Heart right ventricle (tissue), 16 donors: Measurements from ENCODE around the gene EPS8L2. TPM values are rescaled to one million over a fixed set of nuclear protein-coding genes. Genes with fewer than 3 reads are reported as not detected.

ENCODE experiments used
- ATAC-seq, 8 donors: fragments of 200-7000 bp; cut with Tn5 transposase; one replicate each; pipeline ENCODE4 v1.9.1; 2020; ENCODE audit warnings: mild to moderate bottlenecking in 8 of 8, moderate library complexity in 8 of 8, moderate number of reproducible peaks in 1 of 8
- DNase-seq, 2 donors: peaks; one replicate each; pipeline ENCODE4 v3.0.0-alpha.2; 2020
- H3K27ac ChIP-seq, 10 donors: fragments of 200-600 bp; sonication (generic) in 2 of 10; one replicate each; pipeline versions ENCODE4 v1.5.0 to v1.8.0; 2020 to 2022; ENCODE audit warnings: mild to moderate bottlenecking in 3 of 10
- H3K27me3 ChIP-seq, 7 donors: fragments of 200-600 bp; one replicate each; pipeline ENCODE4 v1.8.0; 2021 to 2022; ENCODE audit warnings: mild to moderate bottlenecking in 2 of 7
- H3K36me3 ChIP-seq, 9 donors: fragments of 200-600 bp; sonication (generic) in 1 of 9; one replicate each; pipeline versions ENCODE4 v1.5.0 to v1.8.0; 2020 to 2022; ENCODE audit warnings: mild to moderate bottlenecking in 2 of 9
- H3K4me1 ChIP-seq, 9 donors: fragments of 200-600 bp; sonication (generic) in 1 of 9; one replicate each; pipeline versions ENCODE4 v1.5.0 to v1.8.0; 2020 to 2022; ENCODE audit warnings: mild to moderate bottlenecking in 4 of 9
- H3K4me3 ChIP-seq, 10 donors: fragments of 200-600 bp; sonication (generic) in 2 of 10; one replicate each; pipeline versions ENCODE4 v1.5.0 to v1.8.0; 2020 to 2022; ENCODE audit warnings: mild to moderate bottlenecking in 7 of 10, moderate library complexity in 2 of 10
- H3K9me3 ChIP-seq, 11 donors: fragments of 200-600 bp in 10 of 11; sonication (generic) in 2 of 11; one replicate each; pipeline versions ENCODE4 v1.5.0 to v1.8.0; 2013 to 2022; ENCODE audit warnings: mild to moderate bottlenecking in 2 of 11, control low read depth in 1 of 11, moderate library complexity in 1 of 11
- CTCF ChIP-seq, 9 donors: fragments of 200-600 bp; sonication (generic) in 2 of 9; IDR thresholded peaks; one replicate each; pipeline versions ENCODE4 v1.5.0 to v1.8.0; 2021 to 2022; ENCODE audit warnings: antibody characterized with exemption in 9 of 9, mild to moderate bottlenecking in 5 of 9, moderate library complexity in 1 of 9
- WGBS, 2 donors: extraction: QIAGEN DNeasy Blood & Tissue Kit; methylation state at CpG; one replicate each; pipeline ENCODE4 v1.1.7; 2013; ENCODE audit warnings: inconsistent platforms in 1 of 2; 5-methylcytosine and 5-hydroxymethylcytosine counted together
- intact Hi-C, 10 donors: fragments of 100-400 bp; cut with DNase I; formaldehyde crosslinking; loops; one replicate each; pipeline versions ENCODE4 v1.11.1 to v1.14.2; 2022
- polyA plus RNA-seq, 2 donors: library from polyadenylated mRNA; stranded (reverse); fragments of 200-250 nt; gene quantifications; one replicate each; pipeline ENCODE4 v1.2.3, GENCODE V29; 2013
- total RNA-seq, 10 donors: library from RNA; stranded (reverse); fragmentation: NEBNext Ultra II Directional in 3 of 10; extraction: Animal tissue kit (Norgen Biotek cat#: 25700) in 3 of 10; gene quantifications; one replicate each; pipeline versions ENCODE4 v1.2.1 to v1.2.4, GENCODE V29; 2021 to 2023
- donor health status: Arrhythmogenic right ventricular cardiomyopathy.
- donor health status: ischemic (EF 13 %, LVEDD 7.1; RV severe dilation, severe dysfunction).
- donor health status: healthy with polysubstance abuse.
- donor health status: DM: no; HTN: yes; CAD: no.
- donor health status: DM: no; HTN: no; CAD: no.
- donor health status: ischemic (EF 25% LVEDD 6.9; RV normal size, moderate dysfunction).
- donor health status: ischemic (EF 25% LVEDD 5.7; RV mildly dilated, moderate dysfunction).
- donor health status: healthy.
- donor health status: DM: yes; HTN: yes; CAD: no.
- donor health status: Ischemic cardiomyopathy.
- donor health status: ischemic (EF 35%, LVEDD 5.7; RV mildly dilated, moderate dysfunction).
- donor health status: nonischemic (EF 11% LVEDD 7.7; RV severe dilation, severe dysfunction).
- donor health status: DM: yes; HTN: yes; CAD: no.
- donor health status: PGD.
- donor health status: ischemic (EF 29% LVEDD 5.4; RV normal size, mild dysfunction).
- donor health status: nonischemic (EF 23%, LVEDD 6.1; RV moderate dilation, normal function).

The EPS8L2 gene
- total and polyA plus RNA-seq, 12 donors: 1.2 to 6.7 (median 2.9) TPM

GRCh38 chr11:723120-723883 lies 17.3 kb downstream of the EPS8L2 start:
- no peak for DNase-seq
- Histone ChIP-seq H3K36me3 (no peaks in the 10 kb centered on the region), H3K27ac (no peak overlapping the region), H3K9me3 (no peaks in the 10 kb centered on the region), H3K4me3 (no peak overlapping the region), H3K4me1 (peaks cover 10 to 55% (median 29%) of the 10 kb centered on the region in 9 donors), H3K27me3 (peaks cover 28 to 84% (median 76%) of the 10 kb centered on the region in 7 donors)
- ATAC-seq: peak in 1 of 8 donors; percentile 24
- TF ChIP-seq CTCF (IDR thresholded peaks at IDR 0.05): peak in 8 of 9 donors; percentile 57 to 78 (median 68)
- WGBS, 2 donors: 45 to 54% methylated on average over 8 of the region's 8 CpGs
- intact Hi-C loops: loop anchor here in 9 of 10 donors (1.0 to 10.0 kb wide), 6 partner anchors 59 to 171 kb away; no protein-coding TSS in a partner anchor

- ATAC-seq (no peak), DNase-seq (no peak)
- peaks cover 28 to 83% (median 75%) of the 10 kb centered on the region in 7 donors for H3K27me3 ChIP-seq
- no peak overlapping the region for H3K27ac ChIP-seq
- TF ChIP-seq CTCF (IDR thresholded peaks at IDR 0.05): no peak
- no peaks in the 10 kb centered on the region for H3K36me3 ChIP-seq
- no peak overlapping the region for H3K4me3 ChIP-seq
- peaks cover 13 to 64% (median 29%) of the 10 kb centered on the region in 9 donors for H3K4me1 ChIP-seq
- intact Hi-C loops: loop anchor here in 7 of 10 donors (2.0 to 10.0 kb wide), 5 partner anchors 59 to 172 kb away; no protein-coding TSS in a partner anchor
- H3K9me3 ChIP-seq: no peaks in the 10 kb centered on the region
- WGBS, 2 donors: 55% methylated on average over 18 to 19 of the region's 19 CpGs
Measured at GRCh38 chr11:724049-724777, 18.2 kb downstream of the EPS8L2 start.

DNA sequence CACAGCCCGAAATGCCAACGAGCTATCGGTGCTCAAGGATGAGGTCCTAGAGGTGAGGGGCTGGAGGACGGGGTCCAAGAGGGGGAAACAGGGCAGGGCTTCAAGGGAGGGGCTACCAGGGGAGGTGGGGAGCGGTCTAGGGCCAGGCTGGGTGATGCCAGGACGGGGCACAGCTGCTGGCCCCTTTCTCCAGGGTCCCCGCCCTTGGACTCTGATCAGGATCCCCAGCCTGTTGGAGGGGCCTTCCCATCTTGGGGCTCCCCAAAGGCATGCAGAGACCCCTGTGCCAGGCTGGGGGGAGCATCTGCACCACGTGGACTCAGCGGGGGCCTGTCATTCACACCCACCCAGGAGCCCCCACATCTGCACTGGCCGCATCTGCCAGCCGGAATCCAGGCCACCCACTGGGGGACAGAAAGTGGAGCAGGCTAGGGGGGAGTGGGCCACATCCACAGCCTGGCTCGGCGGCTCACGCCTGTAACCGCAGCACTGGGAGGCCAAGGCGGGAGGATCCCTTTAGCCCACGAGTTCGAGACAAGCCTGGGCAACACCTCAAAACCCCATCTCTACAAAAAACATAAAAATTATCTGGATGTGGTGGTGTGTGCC lies 18.9 kb downstream of the EPS8L2 start:
- no peak for DNase-seq
- no peaks in the 10 kb centered on the region for H3K9me3 ChIP-seq
- H3K4me1 ChIP-seq: peaks cover 13 to 65% (median 29%) of the 10 kb centered on the region in 9 donors
- intact Hi-C loops: loop anchor here in 8 of 10 donors (2.0 to 10.0 kb wide), 5 partner anchors 60 to 173 kb away; no protein-coding TSS in a partner anchor
- H3K36me3 ChIP-seq: no peaks in the 10 kb centered on the region
- no peak for TF ChIP-seq CTCF (IDR thresholded peaks at IDR 0.05)
- H3K27ac ChIP-seq: no peak overlapping the region
- no peak overlapping the region for H3K4me3 ChIP-seq
- H3K27me3 ChIP-seq: peaks cover 28 to 82% (median 68%) of the 10 kb centered on the region in 7 donors
- ATAC-seq: no peak
- 61 to 62% methylated on average over 18 of the region's 18 CpGs for WGBS, 2 donors
